DOHH2 (cell line): ENCODE results near the gene TMEM115.

Experiments used
- H3F3A ChIP-seq: fragments of 200-600 bp; sonication (generic), shearing (Covaris generic); 2 replicates; pipeline ENCODE4 v1.6.0; 2016; ENCODE audit warnings: antibody characterized with exemption, mild to moderate bottlenecking; ENCODE audit not compliant: control insufficient read depth, insufficient read depth
- H3K27ac ChIP-seq: fragments of 200-600 bp; sonication (generic); 2 replicates; pipeline ENCODE4 v1.5.1; 2014; ENCODE audit warnings: low read depth, mild to moderate bottlenecking, low read length, moderate library complexity
- H3K27me3 ChIP-seq: fragments of 200-600 bp; sonication (generic); 2 replicates; pipeline ENCODE4 v1.6.1; 2014; ENCODE audit warnings: mild to moderate bottlenecking, low read length, mixed read lengths; ENCODE audit not compliant: control insufficient read depth
- H3K36me3 ChIP-seq: fragments of 200-600 bp; sonication (generic); 2 replicates; pipeline ENCODE4 v1.6.1; 2014; ENCODE audit warnings: mild to moderate bottlenecking, low read length, moderate library complexity, mixed read lengths; ENCODE audit not compliant: control insufficient read depth
- H3K4me1 ChIP-seq: fragments of 200-600 bp; sonication (generic); 2 replicates; pipeline ENCODE4 v1.6.1; 2014; ENCODE audit warnings: mild to moderate bottlenecking, low read length, mixed read lengths; ENCODE audit not compliant: control insufficient read depth
- H3K4me2 ChIP-seq: fragments of 200-600 bp; sonication (generic); 2 replicates; pipeline ENCODE4 v1.6.0; 2014; ENCODE audit warnings: mild to moderate bottlenecking, low read length, moderate library complexity
- H3K4me3 ChIP-seq: fragments of 200-600 bp; sonication (generic); 2 replicates; pipeline ENCODE4 v1.5.1; 2014; ENCODE audit warnings: mild to moderate bottlenecking, low read length, mixed read lengths
- H3K79me2 ChIP-seq: fragments of 200-600 bp; sonication (generic); 2 replicates; pipeline ENCODE4 v1.6.1; 2014; ENCODE audit warnings: mild to moderate bottlenecking, low read length, mixed read lengths; ENCODE audit not compliant: control insufficient read depth
- H3K9me2 ChIP-seq: fragments of 200-600 bp; sonication (generic); replicated peaks from 2 replicates; pipeline ENCODE4 v1.6.1; 2014; ENCODE audit warnings: mild to moderate bottlenecking, low read length, mixed read lengths; ENCODE audit not compliant: control insufficient read depth
- H3K9me3 ChIP-seq: fragments of 200-600 bp; sonication (generic); 2 replicates; pipeline ENCODE4 v1.6.1; 2014; ENCODE audit warnings: antibody characterized with exemption, low read length, mixed read lengths; ENCODE audit not compliant: control insufficient read depth, insufficient read depth
- H4K20me1 ChIP-seq: fragments of 200-600 bp; sonication (generic); 2 replicates; pipeline ENCODE4 v1.6.0; 2014; ENCODE audit warnings: low read depth, mild to moderate bottlenecking, antibody characterized with exemption, low read length, moderate library complexity; ENCODE audit not compliant: control insufficient read depth, insufficient read depth
- EZH2phosphoT487 ChIP-seq: fragments of 200-600 bp; sonication (generic); IDR thresholded peaks from 2 replicates; pipeline ENCODE4 v1.6.1; 2017; ENCODE audit warnings: borderline replicate concordance, mild to moderate bottlenecking, antibody characterized with exemption, low read length, moderate library complexity, mixed read lengths
- TF ChIP-seq, protein P1 (sequence below): fragments of 200-600 bp; sonication (generic); IDR thresholded peaks from one replicate; pipeline ENCODE4 v1.5.1; 2014; ENCODE audit warnings: antibody characterized with exemption, mild to moderate bottlenecking, low read depth, low read length; ENCODE audit not compliant: poor library complexity, severe bottlenecking

TMEM115 gene

DNA sequence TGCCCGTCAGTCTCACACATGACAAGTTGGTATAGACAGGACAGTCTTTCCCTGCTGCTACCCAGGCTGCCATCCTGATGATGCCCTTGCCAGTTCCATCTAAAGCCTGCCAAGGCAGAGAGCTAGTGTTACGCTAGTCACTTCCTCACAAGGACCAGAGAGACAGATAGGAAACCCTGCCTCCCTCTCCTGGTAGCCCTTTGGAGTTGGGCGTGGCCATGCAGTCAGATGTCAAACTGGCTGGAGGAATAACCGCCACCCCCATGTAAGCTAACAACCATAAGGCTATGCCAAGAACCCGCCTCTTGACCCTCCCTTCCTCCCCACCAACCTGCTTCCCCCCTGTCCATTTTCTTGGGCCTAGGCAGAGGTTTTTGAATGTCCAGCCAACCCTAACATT, 2.8 kb downstream of the TMEM115 start:
- no peaks in the 10 kb centered on the region for H3K9me3 ChIP-seq
- H3K4me1 ChIP-seq, result peaks cover 37% of the 10 kb centered on the region
- H3K27ac ChIP-seq, result no peak overlapping the region
- H3K79me2 ChIP-seq, result peaks cover 54% of the 10 kb centered on the region
- 0 out of 2 replicates have a peak, but pooled peaks cover 4% of the 10 kb centered on the region for H3F3A ChIP-seq
- peak overlapping the region; percentile 92 for H3K4me3 ChIP-seq
- no peaks in the 10 kb centered on the region for H3K9me2 ChIP-seq
- H3K4me2 ChIP-seq, result peak overlapping the region; percentile 79
- H4K20me1 ChIP-seq, result peaks cover 23% of the 10 kb centered on the region
- H3K36me3 ChIP-seq, result peaks cover 58% of the 10 kb centered on the region
- H3K27me3 ChIP-seq, result no peaks in the 10 kb centered on the region
- TF ChIP-seq, protein P1, sequence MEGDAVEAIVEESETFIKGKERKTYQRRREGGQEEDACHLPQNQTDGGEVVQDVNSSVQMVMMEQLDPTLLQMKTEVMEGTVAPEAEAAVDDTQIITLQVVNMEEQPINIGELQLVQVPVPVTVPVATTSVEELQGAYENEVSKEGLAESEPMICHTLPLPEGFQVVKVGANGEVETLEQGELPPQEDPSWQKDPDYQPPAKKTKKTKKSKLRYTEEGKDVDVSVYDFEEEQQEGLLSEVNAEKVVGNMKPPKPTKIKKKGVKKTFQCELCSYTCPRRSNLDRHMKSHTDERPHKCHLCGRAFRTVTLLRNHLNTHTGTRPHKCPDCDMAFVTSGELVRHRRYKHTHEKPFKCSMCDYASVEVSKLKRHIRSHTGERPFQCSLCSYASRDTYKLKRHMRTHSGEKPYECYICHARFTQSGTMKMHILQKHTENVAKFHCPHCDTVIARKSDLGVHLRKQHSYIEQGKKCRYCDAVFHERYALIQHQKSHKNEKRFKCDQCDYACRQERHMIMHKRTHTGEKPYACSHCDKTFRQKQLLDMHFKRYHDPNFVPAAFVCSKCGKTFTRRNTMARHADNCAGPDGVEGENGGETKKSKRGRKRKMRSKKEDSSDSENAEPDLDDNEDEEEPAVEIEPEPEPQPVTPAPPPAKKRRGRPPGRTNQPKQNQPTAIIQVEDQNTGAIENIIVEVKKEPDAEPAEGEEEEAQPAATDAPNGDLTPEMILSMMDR, result no peak
- no peak for TF ChIP-seq EZH2phosphoT487

- Histone ChIP-seq H3K36me3 (peaks cover 58% of the 10 kb centered on the region), H3K4me3 (peak overlapping the region; percentile 92), H3K4me2 (peak overlapping the region; percentile 79), H3K27ac (no peak overlapping the region), H3K79me2 (peaks cover 60% of the 10 kb centered on the region), H3K9me3 (no peaks in the 10 kb centered on the region), H3F3A (0 out of 2 replicates have a peak, but pooled peaks cover 4% of the 10 kb centered on the region), H3K4me1 (peaks cover 42% of the 10 kb centered on the region), H3K9me2 (no peaks in the 10 kb centered on the region), H4K20me1 (peaks cover 23% of the 10 kb centered on the region), H3K27me3 (no peaks in the 10 kb centered on the region)
- TF ChIP-seq EZH2phosphoT487, result no peak
Measured at GRCh38 chr3:50355829-50356552, 3.3 kb downstream of the TMEM115 start.

DNA sequence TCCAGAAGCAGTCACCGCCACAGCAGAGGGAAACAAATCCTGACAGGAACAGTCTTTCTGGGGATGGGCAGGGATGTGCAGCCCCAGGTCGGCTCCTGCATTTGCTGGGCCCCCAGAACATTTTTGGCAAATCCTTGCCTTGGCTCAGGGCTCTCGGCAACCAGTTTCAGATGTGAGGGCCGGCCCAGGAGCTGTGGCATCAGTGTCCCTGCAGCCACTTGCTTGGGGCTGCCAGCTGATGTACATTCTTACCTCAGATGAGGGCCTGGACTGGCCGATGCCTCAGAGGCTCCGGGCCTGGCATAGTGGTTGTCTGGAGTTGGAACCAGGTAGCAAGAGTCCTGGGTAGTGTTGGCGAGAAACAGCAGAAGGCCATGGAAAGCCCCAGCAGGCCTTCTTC, 4.5 kb downstream of the TMEM115 start:
- Histone ChIP-seq H3K9me2 (no peaks in the 10 kb centered on the region), H3F3A (0 out of 2 replicates have a peak, but pooled peaks cover 4% of the 10 kb centered on the region), H3K4me1 (peaks cover 47% of the 10 kb centered on the region), H3K27me3 (no peaks in the 10 kb centered on the region), H4K20me1 (peaks cover 23% of the 10 kb centered on the region), H3K27ac (no peak overlapping the region), H3K4me2 (no peak overlapping the region), H3K9me3 (no peaks in the 10 kb centered on the region), H3K79me2 (peaks cover 67% of the 10 kb centered on the region), H3K4me3 (no peak overlapping the region), H3K36me3 (peaks cover 58% of the 10 kb centered on the region)
- TF ChIP-seq, protein P1, result no peak
- no peak for TF ChIP-seq EZH2phosphoT487

DNA sequence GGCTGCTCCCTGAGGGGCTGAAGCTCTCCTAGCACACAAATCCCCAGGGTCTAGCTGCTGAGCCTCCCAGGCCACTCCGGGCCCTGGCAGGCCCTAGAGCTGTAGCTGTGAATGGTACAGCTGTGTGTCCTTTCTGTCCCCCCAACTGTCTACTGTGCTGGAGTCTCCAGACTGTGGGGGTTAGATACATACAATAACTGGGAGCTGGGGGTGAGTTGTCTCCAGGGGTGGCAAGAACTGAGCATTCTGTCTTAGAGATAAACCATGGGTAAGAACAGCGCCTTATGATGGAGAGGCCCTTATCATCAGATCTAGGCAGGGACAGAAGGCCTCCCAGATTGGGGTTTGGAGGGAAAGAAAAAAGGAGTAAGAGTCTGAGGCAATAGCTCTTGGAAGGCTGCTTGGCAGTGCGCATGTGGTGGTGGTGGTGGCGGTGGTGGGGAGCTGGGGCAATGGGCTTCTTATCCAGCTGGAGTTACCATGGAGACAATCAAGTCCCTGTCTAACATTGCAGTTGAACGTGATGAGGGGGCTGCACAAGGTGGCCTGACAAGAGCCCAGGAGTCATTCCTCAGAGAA, 5.0 kb downstream of the TMEM115 start:
- Histone ChIP-seq H3K4me2 (no peak overlapping the region), H4K20me1 (peaks cover 23% of the 10 kb centered on the region), H3K27me3 (no peaks in the 10 kb centered on the region), H3K4me1 (peaks cover 49% of the 10 kb centered on the region), H3K27ac (no peak overlapping the region), H3K79me2 (peaks cover 72% of the 10 kb centered on the region), H3K9me2 (no peaks in the 10 kb centered on the region), H3K9me3 (no peaks in the 10 kb centered on the region), H3K36me3 (peaks cover 60% of the 10 kb centered on the region), H3F3A (0 out of 2 replicates have a peak, but pooled peaks cover 4% of the 10 kb centered on the region), H3K4me3 (no peak overlapping the region)
- no peak for TF ChIP-seq EZH2phosphoT487
- TF ChIP-seq, protein P1, result no peak
